GM18508 (cell line): ENCODE measurements around the gene NLRC3.
"Not testable (repeated sequence)": the region's sequence is repeated elsewhere in the genome, so short reads cannot be mapped to it uniquely, and the experiment has no call there.

ENCODE experiments used
- ATAC-seq: cut with Tn5 transposase; IDR thresholded peaks from one replicate; pipeline ENCODE4 v1.9.1; 2021; ENCODE audit warnings: moderate number of reproducible peaks; ENCODE audit not compliant: insufficient read depth, unreplicated experiment

Gene NLRC3

DNA sequence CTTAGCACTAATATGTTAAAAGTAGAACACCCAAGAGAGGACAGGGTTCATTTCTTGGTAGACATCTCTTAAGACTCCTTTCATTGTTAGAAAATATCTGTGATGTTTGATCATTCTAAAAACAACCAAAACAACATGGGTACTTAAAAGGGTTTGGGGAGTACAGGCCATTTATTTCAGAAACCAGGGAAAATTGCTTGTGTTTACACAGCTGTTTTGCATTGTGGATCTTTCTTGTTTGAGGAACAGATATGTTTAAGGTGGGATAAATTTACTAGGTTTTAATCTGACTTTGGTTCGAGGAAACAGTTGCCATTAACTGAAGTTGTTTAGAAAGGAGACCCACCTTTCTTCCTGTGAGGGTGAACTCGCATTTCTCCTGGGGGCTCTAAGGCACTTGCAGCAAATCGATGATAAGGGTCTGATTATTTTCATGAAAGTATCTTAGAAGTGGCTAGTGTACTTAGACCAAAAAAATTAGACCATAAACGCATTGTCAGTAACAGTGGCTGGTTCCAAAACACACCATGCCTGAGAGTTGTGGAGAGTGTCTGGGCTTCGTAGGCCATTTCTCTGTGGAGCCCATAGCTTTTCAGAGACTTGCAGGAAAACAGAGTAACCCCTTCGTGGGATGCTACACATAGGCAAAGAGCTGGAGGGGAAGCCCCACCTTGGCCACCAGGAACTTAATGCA, 58.8 kb downstream of the NLRC3 start:
- no peak for ATAC-seq

- ATAC-seq = no peak
These were observed 61.3 kb downstream of the NLRC3 start for GRCh38 chr16:3515897-3516296.

- ATAC-seq = no peak
These were observed 62.6 kb downstream of the NLRC3 start for GRCh38 chr16:3514621-3515020.

GRCh38 chr16:3513892-3514583, 63.2 kb downstream of the NLRC3 start:
- ATAC-seq = no peak

- ATAC-seq = no peak
These were observed 65.7 kb downstream of the NLRC3 start for GRCh38 chr16:3511286-3512180.

DNA sequence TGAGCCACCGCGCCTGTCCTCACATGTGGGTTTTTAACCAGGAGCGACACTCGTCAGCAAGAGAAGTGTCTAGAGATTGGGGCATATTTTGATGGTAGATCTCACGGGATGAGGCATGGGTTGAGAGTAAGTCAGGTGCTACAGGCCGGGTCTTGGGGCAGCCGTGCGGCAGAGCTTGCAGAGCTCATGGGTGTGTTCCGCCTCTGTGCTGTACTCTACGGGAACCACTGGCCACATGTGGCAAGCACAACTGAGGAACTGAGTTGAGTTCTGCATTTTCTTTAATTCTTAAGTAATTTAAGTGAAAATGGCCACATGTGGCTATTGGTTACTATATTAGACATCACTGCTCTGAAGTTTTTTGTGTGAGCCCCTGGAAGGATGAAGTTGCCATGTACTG, 66.8 kb downstream of the NLRC3 start:
- no peak for ATAC-seq

DNA sequence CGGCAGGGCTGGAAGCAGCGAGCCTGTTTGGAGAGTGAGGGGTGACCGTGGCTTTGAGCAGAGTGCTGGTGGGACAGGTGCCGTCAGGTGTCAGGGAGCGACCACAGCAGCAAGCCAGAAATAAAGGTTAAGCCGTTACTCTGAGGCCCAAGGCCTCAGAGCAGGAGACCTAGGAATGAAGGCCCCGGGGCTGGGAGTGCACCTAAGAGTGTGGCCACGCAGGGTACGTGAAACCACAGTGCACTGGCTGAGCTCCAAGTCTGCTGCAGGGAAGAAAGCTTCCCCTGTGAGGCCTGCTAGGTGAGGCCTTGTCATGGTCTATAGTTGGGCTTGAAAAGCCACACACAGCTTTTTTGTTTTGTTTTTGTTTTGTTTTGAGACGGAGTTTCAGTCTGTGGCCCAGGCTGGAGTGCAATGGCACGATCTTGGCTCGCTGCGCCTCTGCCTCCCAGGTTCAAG, 67.7 kb downstream of the NLRC3 start:
- no peak for ATAC-seq

DNA sequence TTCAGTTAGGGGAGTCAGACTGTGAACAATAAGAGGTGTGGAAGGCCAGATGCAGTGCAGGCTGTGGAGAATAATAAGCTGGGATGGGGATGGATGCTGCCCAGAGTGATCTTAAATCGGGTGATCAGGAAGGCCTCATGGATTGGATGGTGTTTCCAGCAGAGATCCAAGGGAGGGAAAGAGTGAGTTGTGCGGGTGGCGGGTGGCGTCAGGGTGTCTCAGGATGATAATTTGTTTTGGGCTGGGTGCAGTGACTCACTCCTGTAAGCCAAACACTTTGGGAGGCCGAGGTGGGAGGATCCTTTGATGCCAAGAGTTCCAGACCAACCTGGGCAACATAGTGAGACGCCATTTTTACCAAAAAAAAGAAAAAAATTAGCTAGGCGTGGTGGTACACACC, 68.5 kb downstream of the NLRC3 start:
- no peak for ATAC-seq

GRCh38 chr16:3503523-3503922, 73.7 kb downstream of the NLRC3 start:
- ATAC-seq = no peak

GRCh38 chr16:3501783-3502400, 75.3 kb downstream of the NLRC3 start:
- ATAC-seq = no peak

GRCh38 chr16:3501412-3501761, 75.8 kb downstream of the NLRC3 start:
- ATAC-seq = not testable (repeated sequence)

GRCh38 chr16:3498988-3499387, 78.2 kb downstream of the NLRC3 start:
- ATAC-seq = no peak

GRCh38 chr16:3497771-3498170, 79.4 kb downstream of the NLRC3 start:
- no peak for ATAC-seq

GRCh38 chr16:3496386-3496785, 80.8 kb downstream of the NLRC3 start:
- no peak for ATAC-seq

GRCh38 chr16:3495176-3495575, 82.0 kb downstream of the NLRC3 start, which contains the start of gene C16orf90:
TSS of gene C16orf90 (minus strand) at chr16:3495489. CDS start at chr16:3495421, 68 bp downstream.
- no peak for ATAC-seq

DNA sequence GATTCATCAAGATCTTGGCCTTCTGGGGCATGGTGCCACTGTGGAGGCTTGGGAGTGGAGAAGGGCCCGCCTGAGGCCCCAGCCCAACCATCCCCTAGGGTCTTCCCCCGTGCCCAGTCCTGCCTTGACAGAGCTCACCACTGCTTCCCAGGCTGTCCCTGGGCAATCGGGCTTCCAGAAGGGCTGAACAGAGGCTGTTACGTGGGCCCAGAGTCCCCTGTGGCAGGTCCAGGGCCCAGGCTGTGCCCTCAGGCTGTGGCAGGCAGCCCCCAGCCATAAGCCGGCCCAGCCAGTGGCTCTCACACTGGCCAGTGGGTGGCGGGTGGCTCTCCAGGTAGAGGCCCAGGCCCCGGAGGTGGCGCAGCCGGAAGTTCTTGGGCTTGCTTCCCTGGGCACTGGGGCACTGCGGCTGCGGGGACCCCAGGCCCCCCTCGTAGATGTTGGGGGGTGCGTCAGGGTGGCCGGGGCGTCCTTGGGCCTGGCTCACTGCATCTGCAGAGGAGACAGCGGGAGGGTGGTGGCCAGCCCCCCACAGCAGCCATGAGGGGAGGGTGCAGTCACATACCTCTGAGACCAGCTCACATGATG, 82.7 kb downstream of the NLRC3 start:
- no peak for ATAC-seq

- no peak for ATAC-seq
These were observed 84.8 kb downstream of the NLRC3 start for GRCh38 chr16:3492356-3492755.

- no peak for ATAC-seq
These were observed 86.1 kb downstream of the NLRC3 start for GRCh38 chr16:3490911-3491629.
